Activated CD4-positive, alpha-beta memory T cell treated with anti-CD3 and anti-CD28 coated beads for 36 hours (primary cell): ENCODE results near the gene HCK. TPM values are rescaled to one million over a fixed set of nuclear protein-coding genes. Genes with fewer than 3 reads are reported as not detected.

ENCODE experiments used
- CTCF ChIA-PET: fragments of 350-600 bp; sonication (Branson Sonifier 250); formaldehyde crosslinking; loops from one replicate; lab custom pipeline; 2021; ENCODE audit warnings: antibody characterized with exemption, inconsistent platforms; lab: Charles Lee
- POLR2A ChIA-PET: fragments of 350-600 bp; sonication (Branson Sonifier 250); formaldehyde crosslinking; loops from one replicate; lab custom pipeline; 2021; ENCODE audit warnings: antibody characterized with exemption; lab: Charles Lee
- DNase-seq: peaks from one replicate; pipeline ENCODE4 v3.0.0-alpha.2; 2020
- H3K27ac Mint-ChIP-seq: one replicate; pipeline ENCODE4 v1.8.0; 2021; ENCODE audit warnings: mixed read lengths
- H3K27me3 Mint-ChIP-seq: one replicate; pipeline ENCODE4 v1.8.0; 2021; ENCODE audit warnings: mixed read lengths
- H3K36me3 Mint-ChIP-seq: one replicate; pipeline ENCODE4 v1.8.0; 2021; ENCODE audit warnings: mixed read lengths
- H3K4me1 Mint-ChIP-seq: one replicate; pipeline ENCODE4 v1.8.0; 2021; ENCODE audit warnings: low read depth, mixed read lengths
- H3K4me3 Mint-ChIP-seq: one replicate; pipeline ENCODE4 v1.8.0; 2021; ENCODE audit warnings: mild to moderate bottlenecking, mixed read lengths
- H3K9me3 Mint-ChIP-seq: one replicate; pipeline ENCODE4 v1.8.0; 2021; ENCODE audit warnings: mixed read lengths
- intact Hi-C: fragments of 100-400 bp; cut with micrococcal nuclease; formaldehyde crosslinking; loops from one replicate; pipeline ENCODE4 v1.15.1; 2023
- total RNA-seq, 2 experiments: library from RNA; stranded (reverse); gene quantifications; one replicate each; pipeline ENCODE4 v1.2.3, GENCODE V29; 2021

Gene HCK
- total RNA-seq, 2 experiments from 2014 or later: not detected

- CTCF ChIA-PET: no interaction called here
- Mint-ChIP-seq H3K9me3 (no peaks in the 10 kb centered on the region), H3K4me3 (no peak overlapping the region), H3K27me3 (no peaks in the 10 kb centered on the region), H3K36me3 (peaks cover 11% of the 10 kb centered on the region), H3K4me1 (peaks cover 5% of the 10 kb centered on the region), H3K27ac (no peak overlapping the region)
- POLR2A ChIA-PET: no interaction called here
- intact Hi-C loops: no loop called here
- DNase-seq: no peak
Measured at GRCh38 chr20:32125506-32125905, 73.5 kb downstream of the HCK start.

GRCh38 chr20:32126919-32127318, 74.9 kb downstream of the HCK start:
- POLR2A ChIA-PET: no interaction called here
- intact Hi-C loops: no loop called here
- Mint-ChIP-seq H3K27me3 (no peaks in the 10 kb centered on the region), H3K36me3 (peaks cover 11% of the 10 kb centered on the region), H3K9me3 (no peaks in the 10 kb centered on the region), H3K4me1 (peaks cover 11% of the 10 kb centered on the region), H3K4me3 (no peak overlapping the region), H3K27ac (no peak overlapping the region)
- CTCF ChIA-PET: no interaction called here
- DNase-seq: no peak

- POLR2A ChIA-PET: no interaction called here
- H3K4me3 Mint-ChIP-seq: no peak overlapping the region
- intact Hi-C loops: no loop called here
Measured at GRCh38 chr20:32127347-32127746, 75.3 kb downstream of the HCK start.

GRCh38 chr20:32128167-32128566, 76.1 kb downstream of the HCK start:
- CTCF ChIA-PET: interaction anchor here (1.1 kb wide), 1 partner anchor 37 kb away, joined by 4 read pairs; no protein-coding TSS in a partner anchor
- Mint-ChIP-seq H3K27ac (no peak overlapping the region), H3K9me3 (no peaks in the 10 kb centered on the region), H3K4me3 (no peak overlapping the region), H3K27me3 (no peaks in the 10 kb centered on the region), H3K36me3 (peaks cover 10% of the 10 kb centered on the region), H3K4me1 (peaks cover 12% of the 10 kb centered on the region)
- POLR2A ChIA-PET: interaction anchor here (0.6 kb wide), 1 partner anchor 11 kb away, joined by 4 read pairs; no protein-coding TSS in a partner anchor
- intact Hi-C loops: no loop called here
- DNase-seq: no peak

More at GRCh38 chr20:32127347-32127746, 75.3 kb downstream of the HCK start:
- Mint-ChIP-seq H3K4me1 (peaks cover 11% of the 10 kb centered on the region), H3K36me3 (peaks cover 11% of the 10 kb centered on the region), H3K27ac (no peak overlapping the region), H3K27me3 (no peaks in the 10 kb centered on the region), H3K9me3 (no peaks in the 10 kb centered on the region)
- DNase-seq: no peak
- CTCF ChIA-PET: no interaction called here

GRCh38 chr20:32129863-32130262, 77.8 kb downstream of the HCK start:
- Mint-ChIP-seq H3K36me3 (peaks cover 7% of the 10 kb centered on the region), H3K27ac (no peak overlapping the region), H3K4me1 (peaks cover 11% of the 10 kb centered on the region), H3K9me3 (no peaks in the 10 kb centered on the region), H3K4me3 (no peak overlapping the region), H3K27me3 (no peaks in the 10 kb centered on the region)
- ChIA-PET CTCF (no interaction called here), POLR2A (no interaction called here)
- DNase-seq: no peak
- intact Hi-C loops: no loop called here

GRCh38 chr20:32130352-32130751, 78.3 kb downstream of the HCK start:
- DNase-seq: no peak
- Mint-ChIP-seq H3K36me3 (peaks cover 5% of the 10 kb centered on the region), H3K4me1 (peaks cover 11% of the 10 kb centered on the region), H3K27me3 (no peaks in the 10 kb centered on the region), H3K9me3 (no peaks in the 10 kb centered on the region), H3K4me3 (no peak overlapping the region), H3K27ac (no peak overlapping the region)
- intact Hi-C loops: no loop called here
- CTCF ChIA-PET: no interaction called here
- POLR2A ChIA-PET: no interaction called here

- H3K36me3 Mint-ChIP-seq: peaks cover 7% of the 10 kb centered on the region
- ChIA-PET CTCF (no interaction called here), POLR2A (no interaction called here)
- no peaks in the 10 kb centered on the region for H3K27me3 Mint-ChIP-seq
- peaks cover 10% of the 10 kb centered on the region for H3K4me1 Mint-ChIP-seq
- no peak for DNase-seq
- H3K4me3 Mint-ChIP-seq: no peak overlapping the region
- H3K9me3 Mint-ChIP-seq: no peaks in the 10 kb centered on the region
- no peak overlapping the region for H3K27ac Mint-ChIP-seq
- intact Hi-C loops: no loop called here
Measured at GRCh38 chr20:32130965-32131364, 78.9 kb downstream of the HCK start.

- Mint-ChIP-seq H3K4me1 (peaks cover 9% of the 10 kb centered on the region), H3K36me3 (peaks cover 13% of the 10 kb centered on the region), H3K27me3 (no peaks in the 10 kb centered on the region), H3K27ac (no peak overlapping the region), H3K9me3 (no peaks in the 10 kb centered on the region), H3K4me3 (no peak overlapping the region)
- POLR2A ChIA-PET: no interaction called here
- intact Hi-C loops: no loop called here
- no peak for DNase-seq
- CTCF ChIA-PET: no interaction called here
Measured at GRCh38 chr20:32132911-32133549, 81.0 kb downstream of the HCK start.

- ChIA-PET CTCF (no interaction called here), POLR2A (no interaction called here)
- no peak overlapping the region for H3K4me3 Mint-ChIP-seq
- H3K27me3 Mint-ChIP-seq: no peaks in the 10 kb centered on the region
- no peaks in the 10 kb centered on the region for H3K9me3 Mint-ChIP-seq
- intact Hi-C loops: no loop called here
- no peak overlapping the region for H3K27ac Mint-ChIP-seq
- peaks cover 15% of the 10 kb centered on the region for H3K36me3 Mint-ChIP-seq
- H3K4me1 Mint-ChIP-seq: peaks cover 9% of the 10 kb centered on the region
- DNase-seq: no peak
Measured at GRCh38 chr20:32134026-32134425, 82.0 kb downstream of the HCK start.

GRCh38 chr20:32135983-32136515, 84.0 kb downstream of the HCK start:
- Mint-ChIP-seq H3K27me3 (no peaks in the 10 kb centered on the region), H3K4me1 (peaks cover 9% of the 10 kb centered on the region), H3K4me3 (no peak overlapping the region), H3K36me3 (peaks cover 30% of the 10 kb centered on the region), H3K9me3 (no peaks in the 10 kb centered on the region), H3K27ac (no peak overlapping the region)
- DNase-seq: no peak
- CTCF ChIA-PET: no interaction called here
- intact Hi-C loops: no loop called here
- POLR2A ChIA-PET: no interaction called here

- Mint-ChIP-seq H3K36me3 (peaks cover 48% of the 10 kb centered on the region), H3K27me3 (no peaks in the 10 kb centered on the region), H3K9me3 (no peaks in the 10 kb centered on the region), H3K27ac (no peak overlapping the region), H3K4me1 (no peaks in the 10 kb centered on the region), H3K4me3 (no peak overlapping the region)
- no peak for DNase-seq
- intact Hi-C loops: no loop called here
- ChIA-PET POLR2A (no interaction called here), CTCF (no interaction called here)
Measured at GRCh38 chr20:32138921-32139320, 86.9 kb downstream of the HCK start.

GRCh38 chr20:32139947-32140346, 87.9 kb downstream of the HCK start:
- peaks cover 53% of the 10 kb centered on the region for H3K36me3 Mint-ChIP-seq

GRCh38 chr20:32140603-32141002, 88.6 kb downstream of the HCK start:
- DNase-seq: no peak
- H3K4me1 Mint-ChIP-seq: no peaks in the 10 kb centered on the region
- no peak overlapping the region for H3K27ac Mint-ChIP-seq
- peaks cover 58% of the 10 kb centered on the region for H3K36me3 Mint-ChIP-seq
- intact Hi-C loops: no loop called here
- no peaks in the 10 kb centered on the region for H3K9me3 Mint-ChIP-seq
- H3K4me3 Mint-ChIP-seq: no peak overlapping the region
- CTCF ChIA-PET: no interaction called here
- H3K27me3 Mint-ChIP-seq: no peaks in the 10 kb centered on the region
- POLR2A ChIA-PET: no interaction called here

More at GRCh38 chr20:32139947-32140346, 87.9 kb downstream of the HCK start:
- DNase-seq: no peak
- Mint-ChIP-seq H3K4me1 (no peaks in the 10 kb centered on the region), H3K4me3 (no peak overlapping the region), H3K27me3 (no peaks in the 10 kb centered on the region), H3K9me3 (no peaks in the 10 kb centered on the region), H3K27ac (no peak overlapping the region)
- CTCF ChIA-PET: no interaction called here
- intact Hi-C loops: no loop called here
- POLR2A ChIA-PET: no interaction called here
